G401 (cell line): ENCODE data around the gene ATP8B3. TPM values are rescaled to one million over a fixed set of nuclear protein-coding genes. Genes with fewer than 3 reads are reported as not detected.
"Not testable (repeated sequence)": the region's sequence is repeated elsewhere in the genome, so short reads cannot be mapped to it uniquely, and the experiment has no call there.

Source experiments
- DNase-seq: peaks from one replicate; pipeline ENCODE4 v3.0.0-alpha.2; 2015; ENCODE audit warnings: low spot score
- in situ Hi-C: cut with HindIII; loops from 2 replicates; pipeline ENCODE4 v1.10.0; 2016; ENCODE audit warnings: low sequenced_read_pairs, mixed read lengths
- total RNA-seq: library from RNA; depleted of rRNA; stranded (reverse); fragments of >200 nt; shearing (Covaris generic); gene quantifications from 2 replicates; pipeline ENCODE4 v1.2.3, GENCODE V29; 2014

ATP8B3 gene
- total RNA-seq, 1 experiment from 2014 or later, result 5.5 TPM

- no peak for DNase-seq
- in situ Hi-C loops, result no loop called here
Observed at GRCh38 chr19:1763648-1764639, 48.1 kb downstream of the ATP8B3 start.

GRCh38 chr19:1762243-1763117 is 49.6 kb downstream of the ATP8B3 start:
- no peak for DNase-seq
- in situ Hi-C loops, result no loop called here

GRCh38 chr19:1761528-1762242 is 50.4 kb downstream of the ATP8B3 start:
- no peak for DNase-seq
- in situ Hi-C loops, result no loop called here

GRCh38 chr19:1760786-1761527 is 51.1 kb downstream of the ATP8B3 start:
- DNase-seq, in situ Hi-C loops: not testable (repeated sequence)

GRCh38 chr19:1760020-1760419 is 52.1 kb downstream of the ATP8B3 start:
- in situ Hi-C loops, result no loop called here
- no peak for DNase-seq

- in situ Hi-C loops, result no loop called here
- no peak for DNase-seq
Observed at GRCh38 chr19:1758959-1759903, 52.8 kb downstream of the ATP8B3 start.

GRCh38 chr19:1758231-1758577 is 53.9 kb downstream of the ATP8B3 start:
- in situ Hi-C loops, result no loop called here
- no peak for DNase-seq

GRCh38 chr19:1757468-1758230 is 54.4 kb downstream of the ATP8B3 start:
- in situ Hi-C loops, result no loop called here
- DNase-seq, result no peak

GRCh38 chr19:1756705-1757465 is 55.2 kb downstream of the ATP8B3 start:
- in situ Hi-C loops, result no loop called here
- DNase-seq, result no peak

GRCh38 chr19:1756264-1756663 is 55.8 kb downstream of the ATP8B3 start:
- in situ Hi-C loops, result no loop called here
- no peak for DNase-seq

GRCh38 chr19:1755467-1756171 is 56.5 kb downstream of the ATP8B3 start:
- in situ Hi-C loops, result no loop called here
- DNase-seq, result no peak

- in situ Hi-C loops, result no loop called here
- DNase-seq, result no peak
Observed at GRCh38 chr19:1754636-1755466, 57.2 kb downstream of the ATP8B3 start.

- in situ Hi-C loops, result no loop called here
- no peak for DNase-seq
Observed at GRCh38 chr19:1754018-1754635, 57.9 kb downstream of the ATP8B3 start.
